AG09309 (cell line): ENCODE results near the gene WDFY2.

ENCODE experiments used
- DNase-seq: peaks from one replicate; pipeline ENCODE4 v3.0.0-alpha.2; 2010; ENCODE audit warnings: low read depth
- H3K4me3 ChIP-seq: 2 replicates; pipeline ENCODE4 v1.5.1; 2011; ENCODE audit warnings: mild to moderate bottlenecking, low read depth, low read length, moderate library complexity; ENCODE audit not compliant: control insufficient read depth
- CTCF ChIP-seq: IDR thresholded peaks from 2 replicates; pipeline ENCODE4 v1.5.1; 2011; ENCODE audit warnings: mild to moderate bottlenecking, low read depth, low read length, inconsistent platforms; ENCODE audit not compliant: insufficient read depth, control insufficient read depth; ENCODE audit errors: missing control alignments

The WDFY2 gene

GRCh38 chr13:51800486-51800885 is 216.2 kb downstream of the WDFY2 start:
- no peak for DNase-seq
- H3K4me3 ChIP-seq: no peak overlapping the region
- no peak for TF ChIP-seq CTCF

DNA sequence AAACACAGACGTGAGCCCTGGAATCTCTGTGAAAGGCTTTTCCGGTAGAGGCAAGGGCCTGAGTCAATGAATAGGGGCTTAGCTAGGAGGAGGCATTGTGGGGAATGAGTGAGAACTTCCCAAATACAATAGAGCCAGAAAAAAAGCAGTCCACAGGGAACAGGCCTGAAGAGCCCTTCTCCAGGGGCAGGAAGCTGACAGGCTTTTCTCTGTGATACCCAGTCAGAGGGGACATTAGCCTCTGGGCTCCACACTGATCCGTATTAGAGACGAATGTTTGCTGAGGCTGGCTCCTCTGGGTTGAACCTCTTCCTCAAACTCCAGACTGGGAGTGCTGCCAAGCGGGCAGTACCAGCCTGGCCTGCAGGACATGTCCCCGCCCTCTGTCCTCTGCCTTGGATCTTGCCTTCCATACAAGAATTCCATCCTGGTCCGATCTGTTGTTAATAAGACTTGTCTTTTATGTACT is 217.4 kb downstream of the WDFY2 start:
- no peak for TF ChIP-seq CTCF
- H3K4me3 ChIP-seq: no peak overlapping the region
- DNase-seq: no peak

DNA sequence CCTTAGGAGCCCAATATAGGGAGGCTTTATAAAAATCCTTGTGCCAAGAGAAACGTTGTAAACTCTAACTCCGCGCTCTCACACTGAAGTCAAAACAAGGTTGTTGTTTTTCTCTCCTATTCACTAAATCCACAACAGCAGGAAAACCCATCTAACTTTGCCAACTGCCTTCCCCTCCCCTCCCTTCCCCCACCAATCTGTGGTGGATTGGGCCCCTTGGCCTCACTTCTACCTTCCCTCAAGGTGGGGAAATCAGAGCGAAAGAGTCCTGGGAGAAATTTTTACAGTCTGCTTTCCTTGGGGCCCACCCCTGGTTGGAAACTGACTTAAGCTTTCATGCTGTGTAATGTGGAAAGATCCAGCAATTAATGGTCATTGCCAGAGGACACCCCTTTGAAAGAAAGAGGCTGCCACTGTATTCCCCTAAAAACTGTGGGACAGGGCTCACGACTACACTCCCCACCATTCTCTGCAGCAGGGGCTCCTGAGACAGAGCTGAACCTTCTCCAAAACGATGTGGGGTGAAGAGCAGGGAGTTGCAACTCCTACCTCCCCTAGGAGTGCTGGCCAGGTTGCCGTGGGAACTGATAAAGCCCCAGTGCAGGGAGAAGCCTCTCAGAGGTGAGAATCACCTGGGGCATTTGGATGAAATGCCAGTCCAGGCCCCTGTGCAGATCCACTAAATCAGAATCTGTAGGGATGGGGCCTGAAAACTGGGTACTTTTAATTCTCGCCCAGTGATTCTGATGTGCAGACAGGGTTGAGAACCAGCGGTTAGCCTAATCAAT is 218.6 kb downstream of the WDFY2 start:
- TF ChIP-seq CTCF: no peak
- peak overlapping the region; percentile 88 for H3K4me3 ChIP-seq
- DNase-seq: no peak

DNA sequence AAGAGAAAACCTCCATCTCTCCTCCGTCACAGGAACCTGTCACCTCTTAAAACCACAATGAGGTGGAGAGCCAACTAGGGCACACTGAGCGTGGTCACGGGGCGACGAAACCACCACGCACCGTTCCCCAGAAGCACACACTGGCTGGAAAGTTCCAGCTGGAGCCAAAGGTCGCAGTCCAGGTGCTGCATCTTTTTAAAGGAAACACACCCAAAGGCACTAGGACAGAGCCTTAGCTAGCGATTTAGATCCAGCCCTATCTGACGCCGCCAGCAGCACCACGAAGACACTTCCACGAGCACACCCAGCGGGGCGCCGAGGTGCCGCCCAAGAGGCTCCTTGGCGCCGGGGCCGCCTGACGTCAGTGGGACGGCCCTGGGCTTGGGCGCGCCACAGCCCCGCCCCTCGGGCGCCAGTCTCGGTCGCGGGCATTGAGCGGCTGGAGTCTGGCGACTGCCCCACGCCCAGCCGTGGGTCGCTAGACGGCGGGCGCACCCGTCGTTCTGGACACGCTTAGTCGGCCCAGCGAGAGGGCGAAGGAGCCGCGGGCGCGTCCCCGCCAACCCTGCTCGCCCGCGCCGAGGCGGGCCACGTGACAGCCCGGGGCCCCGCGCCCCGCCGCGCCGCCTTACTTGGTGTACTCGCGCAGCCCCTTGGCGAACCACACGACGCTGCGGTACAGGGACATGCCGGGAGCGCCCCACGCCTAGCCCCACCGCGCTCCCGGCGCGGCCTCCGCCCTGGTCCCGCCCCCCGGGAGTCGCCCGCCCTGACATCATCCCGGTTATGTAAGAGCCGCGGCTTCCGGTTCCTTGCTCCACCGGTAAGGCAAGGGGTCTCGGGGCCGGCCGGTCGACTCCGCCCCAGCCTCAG is 219.4 kb downstream of the WDFY2 start, which contains the start of gene DHRS12:
Gene DHRS12, minus strand, starts transcription at position 742 of the 873 bp plus-strand sequence. CDS start 4,504 bp downstream, outside the sequence.
- no peak for DNase-seq
- peak within 1 kb of the TSS; percentile 88 for H3K4me3 ChIP-seq
- TF ChIP-seq CTCF: no peak

DNA sequence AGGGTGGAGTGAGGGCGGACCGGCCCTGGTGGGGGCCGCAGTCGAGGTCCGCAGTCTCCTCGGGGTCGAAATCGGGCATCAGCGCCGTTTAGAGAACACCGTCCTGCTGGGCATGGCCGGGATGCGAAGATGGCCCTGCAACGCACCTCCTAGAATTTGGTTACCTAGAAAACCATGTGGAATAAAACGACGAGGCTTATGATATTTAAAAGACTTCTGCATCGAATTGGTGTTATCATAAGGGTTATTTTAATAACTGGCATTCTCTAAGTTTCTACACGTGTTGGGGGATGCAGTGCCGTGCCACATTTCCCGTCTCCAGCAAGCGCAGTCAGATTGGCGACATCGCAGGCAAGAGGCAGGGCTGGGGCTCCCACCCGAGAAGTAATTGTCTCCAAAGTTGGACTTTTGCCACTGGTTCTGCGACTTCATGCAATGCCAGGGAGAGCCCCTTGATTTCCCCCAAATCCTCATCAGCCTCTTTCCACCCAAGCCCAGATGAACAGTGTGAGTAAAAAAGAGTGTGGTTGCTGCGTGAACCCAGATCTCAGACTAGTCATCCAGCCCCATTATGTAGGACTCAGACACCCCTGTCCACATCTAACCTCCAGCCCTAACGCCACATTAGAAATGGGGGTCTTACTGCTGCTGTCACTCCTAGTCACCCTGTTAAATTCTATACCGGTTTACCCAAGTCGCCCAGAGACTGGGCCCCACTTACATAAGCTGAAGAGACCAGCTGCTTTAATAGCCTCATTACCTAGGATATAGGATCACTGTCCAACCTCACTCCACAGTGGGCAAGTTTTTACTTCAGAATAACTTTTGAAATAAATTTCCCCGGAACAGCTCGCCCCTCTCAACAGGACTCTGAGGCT is 220.3 kb downstream of the WDFY2 start:
- no peak for TF ChIP-seq CTCF

GRCh38 chr13:51805313-51805712 is 221.1 kb downstream of the WDFY2 start:
- no peak overlapping the region for H3K4me3 ChIP-seq
- no peak for TF ChIP-seq CTCF
- no peak for DNase-seq

More for the DNA sequence above, 220.3 kb downstream of the WDFY2 start:
- DNase-seq: no peak
- peak overlapping the region; percentile 88 for H3K4me3 ChIP-seq
